NCI-H345 treated with DMSO at 0.1 percent for 48 hours (cell line): ENCODE data around the gene MIER3.

Experiments
- DNase-seq: peaks from one replicate; lab custom pipeline; 2025; ENCODE audit not compliant: unreplicated experiment; lab: John Stamatoyannopoulos, UW

MIER3 gene

GRCh38 chr5:56961746-56962145 is 9.8 kb upstream of the MIER3 start:
- DNase-seq: no peak

DNA sequence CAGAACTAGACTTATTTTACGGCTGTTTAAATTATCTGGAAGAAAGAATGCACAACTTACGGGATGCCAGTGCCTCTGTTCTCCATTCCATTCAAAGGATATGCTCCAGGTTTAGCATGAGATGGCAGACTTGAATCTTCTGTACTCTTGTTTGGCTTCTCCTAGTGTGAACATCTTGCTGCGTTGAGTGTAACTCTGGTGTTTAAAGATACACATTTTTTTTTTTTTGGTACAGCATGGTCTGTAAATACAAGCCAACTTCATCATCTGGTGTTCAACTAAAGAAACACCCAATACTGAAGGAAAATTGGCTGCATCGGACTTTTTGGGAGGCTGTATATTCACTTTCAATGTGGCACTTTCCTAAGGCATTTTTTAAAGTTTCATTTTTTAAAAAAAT is 7.4 kb upstream of the MIER3 start:
- no peak for DNase-seq

- no peak for DNase-seq
These were observed 6.7 kb upstream of the MIER3 start for GRCh38 chr5:56958595-56958994.

GRCh38 chr5:56954262-56954661 is 2.3 kb upstream of the MIER3 start:
- DNase-seq: no peak

DNA sequence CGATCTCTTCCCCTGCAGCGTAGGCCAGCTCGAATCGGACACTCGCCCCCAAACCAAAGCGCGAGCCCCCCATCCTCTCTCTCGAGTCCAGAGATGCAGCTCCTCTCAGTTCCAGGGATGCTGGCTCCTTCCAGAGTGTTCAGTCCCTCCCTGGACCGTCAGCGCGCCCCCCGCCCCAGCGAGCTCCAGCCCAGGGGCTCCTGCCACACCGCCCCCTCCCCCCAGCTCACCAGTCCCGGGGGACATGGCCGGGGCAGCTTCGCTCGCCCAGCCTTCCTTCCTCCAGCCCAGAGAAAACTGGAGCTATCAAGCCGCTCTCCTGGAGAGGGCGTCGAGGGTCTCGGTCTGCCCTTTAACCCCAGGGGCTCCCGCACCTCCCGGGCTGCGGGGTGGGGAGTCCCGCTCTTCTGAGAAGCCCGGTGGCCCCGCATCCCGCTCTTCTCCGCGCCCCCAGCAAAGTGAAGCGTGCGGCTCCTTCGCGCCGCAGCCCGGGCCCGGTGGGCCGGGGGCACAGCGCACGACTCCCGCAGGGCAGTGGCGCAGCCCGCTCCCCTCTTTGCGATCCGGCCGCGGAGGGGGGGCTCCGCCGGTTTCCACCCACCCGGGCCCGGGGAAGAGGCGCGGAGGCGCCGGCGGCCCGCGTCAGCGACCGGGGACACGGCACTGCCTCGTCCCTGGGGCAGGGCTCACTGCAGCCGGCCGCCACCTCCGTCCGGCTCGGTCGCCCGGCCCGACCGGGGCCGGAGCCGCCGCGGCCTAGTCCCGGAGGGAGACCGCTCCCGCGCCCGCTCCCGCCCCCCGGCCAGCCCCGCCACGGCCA is 587 bp downstream of the MIER3 start:
- DNase-seq: no peak

GRCh38 chr5:56950626-56951125 is 1.2 kb downstream of the MIER3 start:
- DNase-seq: no peak

GRCh38 chr5:56947052-56947451 is 4.9 kb downstream of the MIER3 start:
- no peak for DNase-seq

DNA sequence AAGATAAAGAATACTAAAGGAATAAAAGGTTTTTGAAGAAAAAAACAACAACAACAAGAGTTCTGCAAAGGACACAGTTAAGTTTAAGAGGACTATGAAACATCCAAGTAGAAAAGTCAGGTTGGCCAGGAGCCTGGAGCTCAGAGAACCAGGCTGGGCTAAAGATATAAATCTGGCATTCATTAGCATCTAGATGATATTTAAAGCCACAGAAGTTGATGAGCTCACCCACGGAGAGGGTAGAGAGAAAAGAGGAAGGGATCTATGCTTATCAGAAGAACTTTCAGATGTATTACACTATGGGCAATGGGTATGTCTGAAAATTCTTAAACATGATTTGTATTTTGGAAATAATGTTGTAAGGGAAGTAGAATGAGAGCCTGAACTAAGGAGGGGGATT is 9.9 kb downstream of the MIER3 start:
- DNase-seq: no peak

DNA sequence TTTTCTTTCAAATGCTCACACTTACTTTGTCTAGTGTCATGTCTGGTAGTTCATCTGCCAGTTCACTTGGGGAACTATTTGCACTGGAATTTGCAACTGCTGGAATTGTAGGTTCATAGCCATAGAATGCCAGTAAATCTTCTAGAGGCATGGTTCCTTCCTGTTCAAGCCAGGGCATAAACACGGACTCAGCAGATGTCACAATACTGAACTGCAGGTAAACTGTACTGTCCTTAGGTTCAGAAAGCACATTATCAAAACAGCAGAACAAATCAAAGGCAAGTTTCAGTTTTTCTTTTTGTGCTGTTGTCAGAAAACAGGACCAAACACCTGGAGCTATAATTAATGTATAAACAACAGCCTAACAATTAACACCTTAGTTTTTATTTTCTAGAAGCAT is 13.1 kb downstream of the MIER3 start:
- no peak for DNase-seq

DNA sequence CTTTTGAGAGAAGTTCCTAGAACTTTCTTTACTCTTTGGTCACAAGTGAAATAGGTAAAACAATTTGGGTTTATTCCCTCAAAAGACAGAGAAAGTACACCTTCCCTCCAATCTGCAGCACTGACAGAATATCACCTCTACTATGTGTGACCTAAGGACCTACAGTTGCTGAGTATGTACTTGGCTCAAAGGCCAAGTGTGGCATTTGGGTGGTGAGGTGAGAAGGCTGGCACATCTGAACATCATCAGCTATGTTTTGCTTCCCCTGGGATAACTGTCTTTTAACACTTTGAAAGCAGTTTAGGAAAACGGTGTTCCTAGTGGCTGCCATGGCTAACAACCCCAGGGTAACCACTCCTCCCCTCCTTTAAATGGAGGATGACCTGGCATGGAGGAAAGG is 17.6 kb downstream of the MIER3 start:
- no peak for DNase-seq

DNA sequence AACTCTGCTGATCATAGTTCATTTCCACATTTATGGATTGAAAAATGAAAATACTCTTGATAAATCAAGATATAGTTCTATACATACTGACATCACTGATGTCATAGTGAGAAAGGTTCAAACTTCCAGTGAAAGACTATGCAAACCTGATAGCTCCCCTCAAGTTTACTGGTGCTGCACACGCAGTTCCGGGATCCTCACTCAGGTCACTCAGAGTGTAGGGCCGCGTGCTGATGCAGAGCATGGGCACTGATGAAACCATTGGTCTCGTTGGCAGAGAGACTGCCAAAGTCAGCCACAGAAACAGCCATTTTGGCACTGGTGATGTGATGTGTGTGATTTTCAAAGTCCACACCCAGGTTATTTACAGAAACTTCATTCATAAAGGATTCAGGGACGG is 29.0 kb downstream of the MIER3 start:
- no peak for DNase-seq

DNA sequence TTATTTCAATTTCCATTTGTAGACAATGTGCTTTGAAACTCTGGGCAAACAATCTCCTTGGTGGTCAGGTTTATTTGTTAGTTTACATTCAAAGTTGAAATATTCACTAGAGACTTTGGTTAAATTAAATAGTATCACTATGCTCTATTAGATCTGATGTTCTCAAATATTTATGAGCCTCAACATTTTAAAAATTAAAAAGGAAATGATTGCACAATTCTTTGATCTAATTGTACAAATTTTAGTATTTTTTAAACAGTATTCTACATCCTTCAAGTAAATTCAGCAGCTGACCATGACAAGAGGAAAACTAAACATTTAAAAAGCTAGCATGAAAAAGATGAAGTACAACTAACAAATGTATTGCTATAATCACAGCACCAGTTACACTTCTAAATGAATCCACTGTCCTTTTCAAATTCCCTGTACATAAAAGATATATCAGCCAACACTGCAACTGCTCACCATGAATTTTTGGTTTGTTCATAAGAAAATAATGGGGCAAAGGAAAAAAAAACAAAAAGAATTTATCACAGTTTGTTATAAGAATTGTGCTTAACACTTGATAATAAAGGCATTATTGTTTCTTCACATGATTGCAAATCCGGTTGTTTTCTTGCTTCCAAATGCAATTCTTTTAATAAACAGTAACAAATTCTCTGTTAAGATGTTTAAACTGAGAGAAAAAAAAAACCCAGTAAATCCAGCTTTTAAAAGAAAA is 31.8 kb downstream of the MIER3 start:
- no peak for DNase-seq

GRCh38 chr5:56918054-56918453 is 33.9 kb downstream of the MIER3 start:
- no peak for DNase-seq

GRCh38 chr5:56917534-56917933 is 34.4 kb downstream of the MIER3 start:
- no peak for DNase-seq

DNA sequence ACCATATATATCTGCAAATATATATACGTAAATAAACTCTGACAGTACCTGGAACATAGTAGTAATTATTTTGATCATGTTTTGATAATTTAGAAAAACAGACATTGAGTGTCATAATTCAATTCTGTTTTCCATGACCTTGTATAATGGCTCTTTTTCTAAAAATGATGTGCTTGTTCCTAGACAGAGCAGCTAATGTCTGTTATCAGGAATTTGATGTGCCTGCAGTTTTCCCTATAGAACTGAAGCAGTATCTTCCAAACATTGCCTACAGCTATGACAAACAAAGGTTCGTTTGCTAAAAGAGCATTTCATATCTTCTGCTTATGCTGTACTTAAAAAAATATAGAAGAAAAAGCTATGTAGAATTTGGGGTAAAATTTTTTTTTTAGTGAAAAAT is 37.2 kb downstream of the MIER3 start:
- no peak for DNase-seq

GRCh38 chr5:56913766-56914165 is 38.2 kb downstream of the MIER3 start:
- no peak for DNase-seq

- no peak for DNase-seq
These were observed 41.5 kb downstream of the MIER3 start for GRCh38 chr5:56910210-56910965.

DNA sequence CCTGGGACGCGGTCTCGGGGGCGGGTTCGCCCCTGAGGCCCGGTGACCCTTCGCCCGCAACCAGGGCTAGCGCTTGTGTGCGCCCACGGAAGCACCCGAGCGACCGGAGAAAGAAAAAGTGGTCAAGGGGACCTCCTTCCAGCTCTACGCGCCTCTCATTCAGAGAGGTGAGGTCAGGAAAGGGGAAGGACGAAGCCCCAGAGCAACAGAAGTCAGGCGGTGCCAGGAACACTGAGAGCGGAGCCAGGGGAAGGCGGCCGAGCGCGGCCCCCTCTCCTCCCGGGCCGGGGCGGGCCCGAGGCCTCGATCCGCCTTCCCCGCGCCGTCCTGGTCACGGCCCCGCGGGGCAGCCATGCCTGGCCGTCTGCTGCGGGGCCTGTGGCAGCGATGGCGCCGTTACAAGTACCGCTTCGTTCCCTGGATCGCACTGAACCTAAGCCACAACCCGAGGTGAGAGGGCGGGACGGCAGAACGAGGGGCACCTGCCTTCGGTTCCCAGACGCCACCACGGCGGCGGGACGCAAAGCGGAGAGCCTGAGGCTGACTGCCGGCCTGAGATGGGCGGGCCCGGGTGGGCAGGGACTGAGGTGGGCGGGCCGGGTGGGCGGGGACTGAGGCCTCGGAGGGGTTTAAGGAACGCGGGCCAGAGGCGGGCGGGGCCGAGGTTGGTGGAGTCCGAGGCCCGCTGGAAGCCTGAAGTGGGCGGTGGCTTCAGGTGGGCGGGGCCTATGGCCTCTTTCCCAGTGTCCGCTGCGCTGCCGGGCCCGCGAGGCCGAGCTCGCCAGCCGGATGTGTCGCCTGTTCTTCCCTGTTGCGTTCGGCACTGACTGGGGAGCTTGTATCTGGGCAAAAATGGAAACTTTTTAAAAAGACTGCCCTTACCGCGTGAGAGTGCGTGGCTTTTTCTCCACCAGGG is 42.4 kb downstream of the MIER3 start, which contains the start of gene SETD9:
TSS of gene SETD9 (plus strand) at position 303 of the 916 bp plus-strand sequence. CDS start at position 353, 50 bp downstream.
- DNase-seq: peak; percentile 85

- peak; percentile 63 for DNase-seq
These were observed 43.0 kb downstream of the MIER3 start for GRCh38 chr5:56908942-56909293.

GRCh38 chr5:56900858-56901578 is 50.9 kb downstream of the MIER3 start:
- peak; percentile 7 for DNase-seq
